GM18951 (cell line): ENCODE data around the gene MICAL2.

Experiments used
- POLR2A ChIP-seq: IDR thresholded peaks from 4 replicates; pipeline ENCODE4 v1.6.1; 2011; ENCODE audit warnings: mild to moderate bottlenecking; ENCODE audit not compliant: insufficient read length, insufficient read depth; ENCODE audit errors: extremely low read depth
- in situ Hi-C: fragments of 300-500 bp; cut with MboI; formaldehyde crosslinking; loops from one replicate; pipeline ENCODE4 v1.12.0; 2022; ENCODE audit warnings: low sequenced_read_pairs, mixed read lengths, inconsistent platforms; ENCODE audit not compliant: unreplicated experiment

The MICAL2 gene

DNA sequence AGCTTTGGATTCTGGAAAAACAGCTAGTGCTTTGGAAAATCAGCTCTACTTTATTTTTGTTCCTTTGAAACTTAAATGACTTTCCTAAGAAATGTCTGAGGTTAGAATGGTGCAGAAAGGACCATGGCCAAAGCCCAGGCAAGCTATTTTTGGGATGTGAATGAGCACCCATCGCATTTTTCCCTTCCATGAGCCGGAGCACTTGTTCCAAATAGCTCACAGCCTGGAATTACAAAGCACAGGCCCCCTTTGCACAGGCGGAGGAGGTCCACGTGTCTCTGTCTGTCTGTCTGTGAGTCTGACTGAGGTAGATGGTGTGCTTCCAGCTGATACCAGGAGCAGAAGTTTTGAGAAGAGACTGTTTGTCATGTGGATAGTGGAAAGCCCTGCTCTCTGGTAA, 50.7 kb downstream of the MICAL2 start:
- in situ Hi-C loops: no loop called here
- no peak for TF ChIP-seq POLR2A

DNA sequence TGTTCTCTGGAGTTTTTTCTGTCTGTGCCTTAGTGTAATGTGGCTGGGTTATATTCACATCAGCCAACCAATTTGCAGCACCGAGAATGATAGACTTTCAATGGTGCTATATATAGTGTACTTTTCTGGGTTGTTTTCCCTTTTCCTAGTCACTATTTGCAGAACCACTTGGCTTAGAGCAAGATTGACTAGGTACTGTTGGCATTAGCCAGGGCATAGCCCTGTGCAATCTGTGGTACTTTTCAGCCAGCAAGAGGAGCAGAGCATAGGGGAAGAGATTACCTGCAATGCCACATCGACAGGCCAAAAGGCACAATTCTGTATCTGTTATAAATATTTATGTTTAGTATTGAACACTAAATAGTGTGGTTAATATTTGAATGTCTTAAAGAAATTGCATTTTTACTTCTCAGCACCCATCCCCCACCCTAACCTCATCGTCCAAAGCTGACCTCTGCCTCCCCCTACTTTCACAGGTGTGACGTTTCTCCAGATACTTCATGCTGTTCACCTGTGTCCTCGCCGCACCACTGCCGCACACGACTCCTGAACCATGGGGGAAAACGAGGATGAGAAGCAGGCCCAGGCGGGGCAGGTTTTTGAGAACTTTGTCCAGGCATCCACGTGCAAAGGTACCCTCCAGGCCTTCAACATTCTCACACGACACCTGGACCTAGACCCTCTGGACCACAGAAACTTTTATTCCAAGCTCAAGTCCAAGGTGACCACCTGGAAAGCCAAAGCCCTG, 51.4 kb downstream of the MICAL2 start:
- in situ Hi-C loops: no loop called here
- no peak for TF ChIP-seq POLR2A

DNA sequence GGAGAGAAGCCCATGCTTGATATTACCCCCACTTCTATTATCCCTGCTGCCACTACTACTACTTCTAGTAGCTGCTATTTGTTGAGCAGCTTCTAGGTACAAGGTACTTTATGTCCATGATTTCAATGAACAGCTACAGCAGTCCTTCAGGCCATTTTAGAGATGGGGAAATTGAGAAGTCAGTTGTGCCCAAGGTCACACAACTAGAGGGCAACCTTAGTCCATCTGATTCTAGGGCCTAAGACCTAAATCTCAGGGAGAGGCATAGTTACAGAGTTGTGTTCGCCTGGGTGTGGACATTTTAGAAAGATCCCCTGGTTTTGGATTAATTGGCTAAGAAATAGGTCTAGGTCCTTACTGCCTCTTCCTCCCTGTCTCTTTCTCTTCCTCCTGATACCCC, 52.3 kb downstream of the MICAL2 start:
- in situ Hi-C loops: no loop called here
- TF ChIP-seq POLR2A: no peak

DNA sequence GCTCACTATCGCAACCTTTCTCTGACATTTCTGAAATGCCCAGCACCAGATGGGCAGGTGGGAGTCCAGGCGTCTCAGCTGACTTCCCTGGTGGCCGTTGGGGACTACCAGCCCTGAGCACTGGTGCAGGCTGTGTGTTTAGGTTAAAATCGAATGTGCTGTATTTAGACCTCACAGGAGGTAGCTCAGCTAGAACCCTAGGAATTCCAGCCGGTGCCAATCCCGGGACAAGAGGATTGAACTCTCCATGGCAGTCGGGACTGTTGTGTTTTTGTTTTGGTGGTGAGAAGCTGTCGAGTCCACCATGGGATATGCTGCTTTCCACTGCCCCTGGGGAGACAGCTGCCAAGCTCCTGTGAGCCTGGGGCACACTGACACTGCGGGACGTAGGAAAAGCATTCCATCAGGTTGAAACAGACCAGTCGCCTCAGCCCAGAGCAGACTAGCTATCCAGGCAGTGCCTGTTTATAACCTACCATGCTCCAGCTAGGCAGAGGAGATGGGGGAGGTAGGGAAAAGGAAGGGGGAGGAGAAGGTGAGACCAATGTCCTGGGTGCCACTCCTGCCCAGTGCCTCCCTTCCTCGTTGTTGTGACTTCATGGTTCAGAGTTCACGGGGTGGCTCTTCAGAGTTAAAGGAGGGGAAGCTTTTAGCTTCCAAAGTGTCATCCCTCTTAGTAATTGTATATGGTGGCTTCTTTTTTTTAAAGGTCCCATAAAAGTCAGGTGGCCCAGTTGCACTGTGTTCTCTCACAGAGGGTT, 53.0 kb downstream of the MICAL2 start:
- in situ Hi-C loops: no loop called here

DNA sequence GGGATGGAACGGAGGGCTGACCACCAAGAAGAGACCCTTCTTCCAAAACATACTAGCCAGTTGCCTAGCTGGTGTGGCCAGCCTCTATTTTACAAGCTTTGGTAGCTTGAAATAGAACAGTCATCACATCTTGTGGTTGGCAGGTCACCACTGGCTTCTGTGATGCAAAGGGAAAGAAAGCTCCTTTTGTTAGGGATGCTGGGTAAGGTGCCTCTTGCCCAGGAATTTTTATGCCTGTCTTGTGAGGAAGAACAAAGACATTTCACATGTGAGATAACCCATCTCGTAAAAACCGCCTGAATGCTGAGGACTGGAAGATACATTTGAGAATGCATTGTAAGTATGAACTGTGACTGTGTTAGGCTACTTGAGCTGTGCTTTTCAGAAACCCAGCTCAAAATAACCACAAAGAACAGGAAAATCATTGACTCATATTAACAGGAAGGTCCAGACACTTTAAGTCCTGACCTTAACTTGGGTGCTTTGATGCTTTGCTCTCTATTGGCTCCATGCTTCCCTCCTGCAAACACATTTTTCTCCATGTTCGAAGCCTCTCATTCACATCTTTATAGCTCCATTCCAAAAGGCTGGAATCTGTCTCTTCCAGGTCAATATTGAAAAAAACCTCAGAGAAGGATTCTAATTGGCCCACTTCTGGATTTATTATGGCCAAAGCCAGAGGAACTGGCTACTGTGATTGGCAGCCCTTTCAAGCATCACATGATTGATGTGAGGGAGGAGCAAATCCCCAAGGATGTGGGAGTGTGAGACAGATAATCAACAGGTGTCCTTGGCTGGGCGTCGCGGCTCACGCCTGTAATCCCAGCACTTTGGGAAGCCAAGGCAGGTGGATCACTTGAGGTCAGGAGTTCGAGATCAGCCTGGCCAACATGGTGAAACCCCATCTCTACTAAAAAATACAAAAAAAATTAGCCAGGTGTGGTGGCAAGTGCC, 53.9 kb downstream of the MICAL2 start:
- no peak for TF ChIP-seq POLR2A
- in situ Hi-C loops: no loop called here

More for the DNA sequence above, 53.0 kb downstream of the MICAL2 start:
- no peak for TF ChIP-seq POLR2A

DNA sequence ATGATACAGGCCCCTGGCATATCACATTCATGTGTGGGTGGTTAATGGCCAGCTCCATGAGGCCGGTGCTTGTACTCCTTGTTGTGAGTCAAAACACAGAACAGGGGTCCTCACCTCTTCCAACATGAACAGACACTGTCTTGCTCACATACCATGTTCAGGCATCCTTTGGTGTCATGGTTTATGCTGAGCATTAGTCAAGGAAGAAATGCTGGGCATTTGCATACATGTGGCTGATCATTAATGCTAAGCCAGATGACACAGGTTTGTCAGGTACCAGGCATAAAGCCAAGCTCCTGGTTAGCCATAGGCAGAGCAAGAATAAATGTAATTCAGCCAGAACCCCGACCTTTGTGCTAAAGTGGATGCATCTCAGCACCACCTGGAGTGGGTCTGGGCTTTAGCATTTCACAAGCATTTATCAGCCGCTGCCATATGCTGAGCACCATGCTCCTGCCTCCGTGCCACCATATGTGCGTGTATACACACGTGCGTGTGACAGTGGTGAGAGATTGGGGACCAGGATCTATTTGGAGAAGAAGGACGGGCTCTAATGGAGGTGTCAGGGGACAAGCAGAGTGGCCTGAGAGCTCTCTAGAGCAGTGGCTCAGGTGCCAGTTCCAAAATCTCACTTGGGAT, 55.0 kb downstream of the MICAL2 start:
- in situ Hi-C loops: no loop called here
- no peak for TF ChIP-seq POLR2A

DNA sequence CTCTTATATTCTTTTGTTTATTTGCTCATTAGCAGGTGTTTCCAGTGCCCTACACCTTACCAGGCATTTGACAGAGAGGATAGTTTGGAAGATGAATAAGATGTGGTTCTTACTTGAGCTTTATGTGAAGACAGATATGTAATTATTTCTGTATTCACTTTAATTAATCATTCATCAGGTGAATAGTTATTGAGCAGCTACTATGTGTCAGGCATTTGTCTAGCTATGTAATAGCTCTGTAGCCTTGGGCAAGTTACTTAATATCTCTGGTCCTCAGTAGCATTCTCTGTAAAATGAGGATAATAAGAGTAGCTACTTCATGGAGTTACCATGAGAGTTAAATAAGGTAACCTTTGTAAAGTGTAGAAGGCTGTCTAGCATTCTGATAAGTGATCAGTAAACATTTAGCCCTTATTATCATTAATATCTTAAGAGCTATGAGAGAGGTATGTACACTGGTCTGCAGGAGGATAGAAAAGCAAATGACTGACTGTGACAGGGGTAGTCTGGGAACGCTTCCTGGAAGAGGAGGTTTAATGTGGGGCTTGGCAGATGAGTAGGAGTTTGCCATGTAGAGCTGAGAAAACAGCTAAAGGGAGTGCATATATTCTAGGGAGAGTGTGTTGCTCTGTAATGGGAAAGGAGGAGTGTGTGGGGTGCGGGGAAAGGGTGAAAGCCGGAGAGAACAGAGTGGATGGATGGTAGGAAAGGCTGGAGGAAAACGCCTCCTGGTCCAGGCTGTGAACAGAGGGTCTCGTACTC, 56.1 kb downstream of the MICAL2 start:
- in situ Hi-C loops: no loop called here
- TF ChIP-seq POLR2A: no peak

DNA sequence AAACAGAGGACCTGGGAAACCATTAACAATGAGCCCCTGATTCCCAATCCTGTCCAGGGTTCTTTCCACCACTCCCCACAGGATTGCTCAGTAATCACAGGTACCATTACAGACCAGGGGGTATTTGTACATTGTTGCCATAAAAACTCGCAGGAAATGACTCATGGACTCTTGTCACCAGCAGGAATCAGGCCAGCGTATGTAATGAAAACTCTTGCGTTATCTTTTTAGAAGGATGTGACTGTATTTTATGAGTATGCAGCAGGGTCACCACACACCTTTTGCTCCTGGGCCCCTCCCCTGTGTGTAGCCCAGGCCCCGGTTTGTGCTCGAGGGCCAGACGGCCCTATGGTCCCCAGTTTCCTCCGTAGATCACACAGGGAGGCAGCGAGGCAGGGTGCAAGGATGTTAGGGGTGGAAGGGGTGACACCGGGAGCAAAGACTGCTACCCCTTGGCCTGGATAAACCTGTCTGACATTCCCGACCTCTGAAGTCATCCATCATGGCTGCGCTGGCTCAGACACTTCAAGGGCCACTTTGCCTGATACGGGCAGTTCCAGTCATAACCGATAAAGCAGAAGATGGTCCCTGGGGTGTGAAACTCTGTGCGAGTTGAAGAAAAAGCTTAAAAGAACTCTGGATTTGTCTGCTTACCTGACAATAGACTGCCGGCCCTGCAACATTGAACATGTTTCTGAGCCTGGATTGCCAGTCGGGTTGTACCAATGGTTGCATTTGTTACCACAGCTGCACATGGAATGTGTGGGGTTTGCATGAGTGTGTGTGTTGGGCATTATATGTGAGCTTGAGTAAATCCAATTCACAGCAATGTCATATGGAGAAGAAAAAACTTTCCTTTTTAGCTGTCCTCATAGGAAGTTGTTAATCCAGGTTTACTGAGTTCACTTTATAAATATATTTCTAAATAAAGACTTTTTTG, 56.9 kb downstream of the MICAL2 start:
- in situ Hi-C loops: no loop called here
- TF ChIP-seq POLR2A: no peak

DNA sequence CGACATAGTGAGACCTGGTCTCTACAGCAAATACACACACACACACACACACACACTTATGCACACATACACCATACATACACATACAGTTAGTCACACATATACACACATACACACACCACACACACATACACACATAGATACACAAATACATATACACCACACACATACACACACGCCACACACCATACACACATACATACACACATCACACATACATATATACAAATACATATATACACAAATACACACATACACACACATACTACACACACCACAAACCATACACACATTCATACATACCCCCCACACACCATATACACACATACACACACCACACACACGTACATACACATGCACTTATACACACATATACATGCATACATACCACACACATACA, 57.7 kb downstream of the MICAL2 start:
- in situ Hi-C loops: no loop called here
- TF ChIP-seq POLR2A: no peak

DNA sequence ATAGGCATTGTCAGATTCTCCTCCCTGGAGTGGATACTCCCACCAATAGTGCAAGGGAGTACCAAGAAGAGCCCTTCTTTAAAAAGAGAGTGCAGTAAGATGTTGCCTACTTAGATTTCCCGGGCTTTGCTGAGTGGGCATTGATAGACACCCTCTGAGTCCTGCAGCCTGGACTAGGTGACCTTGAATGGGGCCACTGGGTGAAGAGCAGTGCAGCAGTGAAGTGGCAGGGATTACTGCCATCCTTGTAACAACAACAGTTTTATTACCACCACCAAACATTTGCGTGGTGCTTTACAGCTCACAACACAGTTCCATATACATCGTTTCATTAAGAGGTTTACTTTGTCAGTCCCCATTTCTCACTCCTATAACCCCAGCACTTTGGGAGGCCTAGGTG, 59.4 kb downstream of the MICAL2 start:
- no peak for TF ChIP-seq POLR2A
- in situ Hi-C loops: no loop called here

DNA sequence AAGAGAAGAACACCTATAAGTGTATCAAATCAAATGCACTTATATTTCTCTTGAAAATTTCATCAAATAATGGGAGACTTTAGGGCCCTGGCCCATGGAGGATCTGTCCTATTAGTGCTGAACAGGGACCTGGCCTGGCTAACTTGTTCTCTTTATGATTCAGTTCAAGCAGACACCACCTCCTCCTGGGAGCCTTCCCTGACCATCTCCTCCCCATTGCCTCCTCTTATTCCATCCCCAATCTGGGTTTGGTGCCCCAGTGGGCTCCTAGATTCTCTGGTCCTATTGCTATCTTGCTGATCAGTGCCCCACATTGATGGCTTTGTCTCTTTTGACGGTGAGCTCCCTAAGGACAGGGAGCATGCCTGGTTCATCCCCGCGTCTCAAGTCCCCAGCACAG, 60.1 kb downstream of the MICAL2 start:
- in situ Hi-C loops: no loop called here
- TF ChIP-seq POLR2A: no peak
